NCI-H460 (cell line): ENCODE results near the gene MCC. TPM values are rescaled to one million over a fixed set of nuclear protein-coding genes. Genes with fewer than 3 reads are reported as not detected.

Source experiments
- DNase-seq: peaks from one replicate; pipeline ENCODE4 v3.0.0-alpha.2; 2016; ENCODE audit warnings: low read depth; ENCODE audit errors: extremely low read depth
- total RNA-seq: library from RNA; depleted of rRNA; stranded (reverse); fragments of >200 nt; shearing (Covaris generic); gene quantifications from 2 replicates; pipeline ENCODE4 v1.2.3, GENCODE V29; 2014

MCC gene
- total RNA-seq, 1 experiment from 2014 or later: 19.5 TPM

DNA sequence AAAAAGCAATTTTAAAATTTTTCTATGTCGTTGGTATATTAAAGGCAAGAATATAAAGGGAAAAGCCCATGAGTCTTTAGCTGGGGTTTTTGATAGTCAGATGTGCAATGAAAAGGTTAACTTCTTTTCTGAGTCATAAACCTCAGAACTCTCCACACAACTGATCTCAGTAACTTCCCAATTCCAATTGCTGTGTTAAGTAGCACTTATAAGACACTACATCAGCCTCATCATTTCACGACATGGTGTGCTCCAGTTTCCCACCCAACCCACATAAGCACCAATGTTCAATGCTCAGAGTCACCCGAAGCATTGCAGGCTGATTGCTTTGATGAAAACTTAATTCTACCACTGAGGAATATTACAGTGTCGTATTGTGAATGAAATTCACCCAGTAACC, 209.3 kb downstream of the MCC start:
- DNase-seq: no peak

DNA sequence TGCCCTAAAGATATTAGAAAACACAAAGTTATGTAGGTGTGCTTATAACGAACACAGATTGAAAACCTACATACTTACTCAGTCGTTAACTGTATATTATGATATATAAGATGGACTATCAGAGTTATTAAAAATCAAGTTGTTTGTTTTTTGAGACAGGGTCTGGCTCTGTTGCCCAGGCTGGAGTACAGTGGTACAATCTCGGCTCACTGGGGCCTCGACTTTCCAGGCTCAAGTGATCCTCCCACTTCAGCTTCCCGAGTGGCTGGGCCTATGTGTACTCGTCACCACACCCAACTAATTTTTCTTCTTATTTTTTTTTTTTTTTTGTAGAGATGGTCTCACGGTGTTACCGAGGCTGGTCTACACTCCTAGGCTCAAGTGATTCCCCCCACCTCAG, 211.8 kb downstream of the MCC start:
- DNase-seq: no peak

DNA sequence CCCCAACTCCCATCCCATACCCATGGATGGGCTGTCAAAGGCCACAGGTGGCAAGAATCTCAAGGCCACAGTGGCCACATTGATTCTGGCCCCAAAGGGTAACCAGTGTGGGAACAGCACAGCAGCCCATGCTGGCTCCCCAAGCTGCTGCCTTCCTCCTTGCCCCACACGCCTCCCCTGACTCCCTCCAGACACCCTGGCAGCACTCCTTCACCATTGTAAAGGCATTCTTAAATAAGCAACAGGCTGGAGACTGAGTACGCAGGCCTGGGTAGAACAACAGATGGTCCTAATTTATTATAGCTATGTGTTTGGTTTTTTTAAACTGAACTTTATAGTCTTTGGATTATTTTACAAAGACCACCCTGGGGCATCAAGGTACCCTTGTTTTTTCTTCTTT, 212.3 kb downstream of the MCC start:
- no peak for DNase-seq

DNA sequence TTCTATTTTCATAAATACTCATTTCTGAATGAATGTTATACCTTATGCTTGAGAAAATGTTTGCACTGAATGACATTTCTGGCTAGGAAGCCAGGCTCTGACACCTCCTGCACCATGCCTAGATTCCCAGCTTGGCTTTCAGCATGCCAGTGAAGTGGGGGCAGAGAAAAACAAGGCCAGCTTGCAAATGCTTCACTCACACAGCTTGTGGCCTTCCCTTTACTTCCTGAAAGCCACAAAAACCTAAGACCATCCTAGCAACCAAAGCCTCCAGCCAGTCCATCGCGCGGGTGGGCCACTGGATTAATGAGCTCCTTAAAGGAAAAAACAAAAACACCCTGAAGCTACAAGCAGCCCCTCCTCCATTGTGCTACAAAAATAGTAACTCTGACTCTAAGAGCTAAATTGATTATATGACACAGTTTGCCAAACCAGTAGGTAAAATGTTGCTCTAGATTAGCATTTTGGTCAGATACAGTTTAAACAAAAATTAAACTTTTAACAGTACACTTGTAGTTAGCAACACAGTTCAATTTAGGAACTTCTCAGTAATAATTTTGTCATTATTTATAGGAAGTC, 213.3 kb downstream of the MCC start:
- no peak for DNase-seq

DNA sequence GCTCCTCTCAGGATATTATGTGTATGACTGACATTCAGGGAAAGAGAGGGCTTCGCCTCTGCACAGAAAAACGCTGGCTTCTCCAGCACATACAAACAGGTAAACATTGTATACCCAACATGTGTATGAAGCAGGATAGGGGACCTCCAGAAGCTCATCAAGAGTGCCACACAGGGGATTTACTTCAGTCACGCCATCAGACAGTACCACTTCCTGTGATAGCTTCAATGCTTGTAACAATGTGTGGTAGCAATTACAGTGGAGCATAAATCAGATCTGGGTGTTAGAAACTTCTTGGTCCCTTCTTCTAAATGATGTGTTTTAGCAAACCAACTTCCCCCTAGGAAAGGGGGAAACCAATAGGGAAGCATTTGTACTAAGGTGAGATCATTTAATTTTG, 214.3 kb downstream of the MCC start:
- no peak for DNase-seq

DNA sequence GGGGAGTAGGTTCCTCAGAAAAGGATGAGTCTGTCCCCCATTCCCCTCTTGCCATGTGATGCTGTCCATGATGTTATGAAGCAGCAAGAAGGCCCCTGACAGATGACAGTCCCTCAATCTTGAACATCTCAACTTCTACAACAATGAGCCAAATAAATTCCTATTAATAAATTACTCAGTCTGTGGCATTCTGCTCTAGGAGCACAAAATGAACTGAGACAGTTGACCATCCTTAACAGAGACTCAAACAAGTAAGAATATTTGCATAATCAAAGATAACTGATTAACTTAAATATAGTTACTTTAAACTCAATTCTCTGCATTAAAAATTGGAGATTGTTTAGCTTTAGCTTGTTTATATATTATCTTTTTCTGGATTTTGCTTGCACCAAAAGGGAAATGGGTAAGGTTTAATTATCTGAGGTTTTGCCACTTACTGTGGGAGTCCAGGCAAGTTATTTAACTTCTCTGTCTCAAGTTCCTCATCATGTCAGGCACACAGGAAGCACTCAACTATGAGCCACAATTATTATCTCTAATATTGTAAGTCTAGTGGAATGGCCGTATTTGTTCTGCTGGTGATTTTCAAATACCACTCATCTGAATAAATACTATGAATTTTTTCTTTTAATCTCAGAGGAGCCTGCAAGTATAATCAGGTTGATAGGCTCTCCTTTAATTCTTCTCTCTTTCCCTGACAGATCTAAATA, 216.4 kb downstream of the MCC start:
- no peak for DNase-seq

DNA sequence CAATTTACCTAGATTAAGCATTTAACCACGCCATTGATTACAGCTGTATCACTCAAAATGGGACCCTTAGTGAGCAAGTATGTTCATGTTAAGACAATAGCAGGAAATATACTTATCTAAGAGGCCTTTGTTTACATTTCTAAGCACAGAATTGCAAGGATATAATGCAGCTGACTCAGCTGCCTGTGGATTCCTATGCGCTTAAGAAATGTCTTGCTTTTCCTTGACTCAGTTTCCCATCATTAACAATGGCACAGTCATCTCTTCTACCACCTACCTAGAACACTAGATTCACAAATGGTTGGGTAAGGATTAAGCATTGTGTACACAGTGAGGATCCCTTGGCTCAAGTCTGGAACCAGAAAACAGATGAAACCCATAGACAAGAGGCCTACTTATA, 217.2 kb downstream of the MCC start:
- DNase-seq: no peak

DNA sequence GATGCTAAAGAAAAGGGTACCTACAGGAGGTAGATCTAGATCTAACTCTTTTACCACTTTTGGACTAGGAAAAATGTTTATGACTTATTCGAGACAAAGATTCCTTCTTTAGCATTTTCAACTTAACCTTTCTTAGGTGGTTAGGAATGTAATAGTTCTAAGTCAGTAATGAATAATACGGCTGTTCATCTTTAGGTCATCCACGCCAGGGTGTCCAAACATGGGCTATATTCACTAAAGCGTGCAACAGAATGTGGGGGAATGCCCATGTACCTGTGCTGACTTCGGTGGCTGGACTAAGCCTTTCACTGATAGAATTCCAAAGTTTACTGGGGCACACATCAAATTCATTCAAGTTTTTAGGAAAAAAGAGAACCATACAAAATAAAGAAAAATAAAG, 218.2 kb downstream of the MCC start:
- no peak for DNase-seq

DNA sequence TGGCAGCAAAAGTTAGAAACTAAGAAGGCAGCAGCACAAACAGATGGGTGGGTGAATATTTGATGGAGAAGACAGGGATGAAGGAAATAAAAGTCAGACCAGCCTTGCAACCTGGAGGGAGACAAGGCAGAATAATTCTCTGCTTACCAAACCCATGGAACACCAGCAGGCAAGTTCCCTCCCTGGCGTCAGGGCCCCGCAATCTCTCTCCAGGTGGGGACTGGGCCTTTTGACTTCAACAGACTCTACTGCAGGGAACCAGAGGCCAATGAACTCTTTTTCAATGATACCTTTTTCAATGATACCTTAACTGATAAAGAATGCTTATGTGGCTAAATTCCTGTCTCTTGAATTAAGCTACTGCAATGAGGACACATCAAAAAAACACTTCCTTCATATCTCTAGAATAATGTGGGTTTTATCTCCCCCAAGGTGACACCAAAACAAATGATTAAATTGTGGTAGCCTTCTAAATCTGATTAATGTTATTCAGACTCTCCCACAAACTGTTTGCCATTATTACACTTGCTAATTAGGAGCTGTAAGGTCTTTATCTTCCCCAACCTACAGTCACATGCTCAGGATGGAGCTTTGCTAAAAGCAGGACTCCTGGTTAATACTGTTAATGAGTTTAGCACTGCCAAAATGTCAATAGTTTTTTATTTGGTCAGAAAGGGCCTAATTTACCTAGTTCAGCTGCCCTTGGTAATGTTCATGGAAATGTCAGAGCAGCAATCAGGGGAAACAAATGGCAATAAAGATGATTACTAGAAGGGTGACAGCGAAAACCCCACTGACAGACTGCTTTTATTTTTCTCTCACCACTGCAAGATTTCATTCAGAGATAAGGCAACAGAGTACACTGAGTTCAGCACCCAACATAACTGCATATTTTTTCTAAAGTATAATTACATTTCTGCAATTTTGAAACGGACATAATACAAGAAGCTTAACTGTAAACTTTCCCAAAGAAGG, 218.9 kb downstream of the MCC start:
- no peak for DNase-seq

DNA sequence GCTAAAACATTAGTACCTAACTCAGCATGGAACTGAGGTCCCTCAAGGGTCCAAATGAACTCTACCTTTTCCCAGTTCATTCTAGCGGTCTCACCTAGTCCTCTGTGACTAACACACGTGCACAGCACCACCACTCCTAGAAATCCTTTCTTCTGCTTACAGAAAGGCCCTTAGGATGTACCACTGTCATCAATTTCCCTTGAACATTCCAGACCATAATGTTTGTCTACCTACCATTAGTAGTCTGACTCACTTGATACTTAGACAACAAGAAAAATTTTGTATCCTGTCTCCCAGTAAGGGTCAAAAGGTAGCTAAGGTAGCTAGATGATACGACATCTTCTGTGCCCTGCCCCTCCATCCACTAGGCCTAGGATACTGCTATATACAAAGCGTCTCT, 220.0 kb downstream of the MCC start:
- DNase-seq: no peak

DNA sequence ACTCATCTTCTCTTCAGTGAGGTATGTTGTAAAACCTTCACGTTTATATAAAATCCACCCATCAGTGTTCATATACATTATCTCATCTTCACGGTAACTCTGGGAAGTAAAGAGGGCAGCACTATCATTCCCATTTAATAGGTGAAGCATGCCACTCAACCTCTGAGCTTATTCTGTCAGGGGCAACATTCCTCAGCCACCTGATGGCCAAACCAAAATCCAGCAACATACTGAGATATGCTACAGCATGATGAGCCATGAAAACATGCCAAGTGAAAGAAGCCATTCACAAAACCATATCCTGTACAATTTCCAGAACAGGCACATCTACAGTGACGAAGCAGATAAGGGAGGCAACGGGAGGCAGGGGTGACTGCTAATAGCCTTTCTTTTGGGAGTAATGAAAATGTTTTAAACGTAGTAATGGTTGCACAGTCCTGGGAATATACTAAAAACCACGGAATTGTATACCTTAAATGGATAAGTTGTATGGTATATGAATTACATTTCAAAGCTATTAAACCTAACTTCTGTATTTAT, 220.8 kb downstream of the MCC start:
- DNase-seq: no peak

DNA sequence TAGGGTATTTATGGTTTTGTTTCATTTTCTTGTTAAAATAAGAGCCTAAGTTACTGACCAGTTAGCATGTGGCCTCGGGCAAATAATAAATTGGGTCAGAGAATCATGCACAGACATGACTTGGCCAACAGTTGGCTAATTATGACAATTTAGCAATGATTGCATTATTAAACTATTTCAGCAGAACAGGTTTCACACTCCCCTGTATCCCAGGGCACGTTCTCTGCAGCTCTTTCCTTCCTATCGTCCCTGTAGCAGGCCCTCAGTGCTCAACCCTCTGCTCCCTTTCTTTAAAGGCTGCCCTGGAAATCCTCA, 221.4 kb downstream of the MCC start:
- DNase-seq: no peak

DNA sequence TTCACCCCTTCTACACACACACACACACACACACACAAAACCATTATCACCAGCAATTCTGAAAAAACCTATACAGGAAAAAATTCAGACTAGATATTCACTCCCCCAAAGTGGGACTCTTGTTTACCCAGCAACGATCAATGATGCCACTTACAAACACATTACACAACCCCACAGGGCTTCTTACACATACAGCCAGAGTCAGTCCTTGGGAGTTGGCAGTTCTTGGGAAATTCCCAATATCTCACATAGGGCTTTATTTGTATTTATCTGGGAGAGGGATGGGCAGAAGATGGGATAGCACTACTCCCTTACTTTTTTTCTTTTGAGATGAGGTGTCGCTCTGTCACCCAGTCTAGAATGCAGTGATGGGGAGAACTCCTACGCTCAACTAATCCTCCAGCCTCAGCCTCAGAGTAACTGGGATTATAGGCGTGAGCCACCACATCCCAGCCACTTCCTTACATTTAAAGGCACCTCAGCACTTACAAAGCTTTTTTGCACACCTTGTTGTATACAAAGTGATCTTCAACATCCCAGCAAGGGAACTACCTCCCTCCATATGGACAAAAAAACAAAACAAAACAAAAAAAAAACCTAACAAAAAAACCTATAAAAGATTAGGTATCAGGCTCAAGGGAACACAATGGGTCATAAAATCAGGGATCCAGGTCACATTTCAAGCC, 221.9 kb downstream of the MCC start:
- peak; percentile 46 for DNase-seq

DNA sequence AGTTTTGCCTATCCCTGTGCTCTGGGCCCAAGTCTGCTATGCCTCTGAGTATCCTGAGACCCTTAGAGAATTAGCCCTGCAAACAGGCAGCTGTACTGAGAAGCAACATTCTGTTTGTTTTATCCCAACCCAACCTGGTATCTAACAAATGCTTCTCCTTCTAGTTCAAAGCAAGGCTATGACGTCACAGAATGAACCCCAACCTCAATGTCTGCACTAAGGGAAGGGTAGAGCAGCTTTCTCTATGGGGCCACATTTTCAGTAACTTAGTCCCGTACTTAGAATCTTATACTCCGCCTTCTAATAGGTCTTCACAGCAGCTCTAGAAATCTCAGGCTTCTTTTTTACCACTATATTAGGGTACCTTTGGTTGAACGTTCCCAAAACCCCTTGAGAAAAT, 223.1 kb downstream of the MCC start:
- DNase-seq: no peak

DNA sequence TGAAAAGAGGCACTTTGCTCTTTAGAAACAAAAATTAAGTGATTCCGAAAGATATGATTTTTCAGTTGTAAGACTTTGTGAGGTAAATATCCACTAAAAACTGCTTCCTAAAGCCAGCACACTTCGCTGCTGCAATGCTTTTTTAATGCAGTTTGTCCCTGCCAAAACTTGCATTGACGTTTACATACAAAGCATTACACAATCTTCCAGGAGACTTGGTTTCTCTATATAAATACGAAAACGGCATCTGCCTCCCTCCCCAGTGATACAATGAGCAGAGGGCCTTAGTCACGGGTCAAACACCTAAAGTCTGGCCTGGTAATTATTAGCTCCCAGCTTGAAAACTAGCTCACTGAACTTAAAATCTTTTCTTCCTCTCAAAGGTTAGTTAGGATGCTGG, 224.2 kb downstream of the MCC start:
- DNase-seq: peak; percentile 39

DNA sequence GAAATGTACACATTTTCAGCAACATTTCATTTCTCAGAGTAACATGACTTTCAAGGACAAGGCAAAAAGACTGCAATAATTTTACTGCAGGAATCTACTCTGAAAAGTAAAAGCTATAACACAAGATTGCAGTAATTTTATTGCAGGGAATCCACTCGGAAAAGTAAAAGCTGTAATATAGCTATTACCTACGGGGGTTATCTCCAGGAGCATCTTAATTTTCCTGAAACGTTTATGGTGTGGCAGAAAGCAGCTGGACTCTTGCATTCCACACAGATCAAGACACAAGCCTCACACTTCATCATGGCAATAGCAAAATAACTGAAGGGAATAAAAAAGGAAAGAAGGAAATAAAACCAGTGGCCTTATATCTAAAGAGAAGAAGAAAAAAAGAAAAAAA, 224.7 kb downstream of the MCC start:
- DNase-seq: no peak

DNA sequence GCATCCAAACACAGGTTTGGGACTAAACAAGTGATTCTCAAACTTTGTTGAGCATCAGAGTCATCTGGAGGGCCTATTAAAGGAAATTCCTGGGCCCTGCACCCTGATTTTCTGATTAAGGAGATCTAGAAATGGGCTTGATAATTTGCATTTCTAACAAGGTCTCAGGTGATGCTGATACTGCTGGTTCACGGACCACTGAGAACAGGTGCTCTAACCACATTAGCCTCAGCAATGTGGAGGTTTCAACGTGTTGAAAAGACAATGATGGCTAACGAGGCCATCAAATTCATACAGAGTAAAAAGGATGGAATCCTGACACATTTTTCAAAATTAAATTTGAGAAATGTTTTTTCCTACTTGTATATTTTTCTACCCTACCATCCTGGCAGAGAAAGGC, 225.6 kb downstream of the MCC start:
- DNase-seq: no peak

DNA sequence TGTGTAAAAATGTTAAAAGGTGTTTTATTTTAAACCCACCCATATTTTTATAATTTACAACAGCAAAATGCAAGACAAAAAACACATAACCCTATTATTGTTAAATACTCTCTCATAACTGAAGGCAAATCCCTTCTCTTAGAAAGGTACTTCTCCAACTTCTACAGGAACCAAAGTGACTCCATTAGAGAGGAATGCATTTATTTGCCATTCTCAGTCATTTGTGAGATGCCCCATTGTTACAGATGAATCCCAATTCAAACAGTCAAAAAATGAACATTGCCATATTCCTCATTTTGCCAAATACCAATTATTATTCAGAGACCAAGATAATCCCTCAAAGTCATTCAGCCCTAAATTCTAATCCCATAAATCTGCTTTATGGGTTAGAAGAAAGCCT, 229.2 kb downstream of the MCC start:
- no peak for DNase-seq

DNA sequence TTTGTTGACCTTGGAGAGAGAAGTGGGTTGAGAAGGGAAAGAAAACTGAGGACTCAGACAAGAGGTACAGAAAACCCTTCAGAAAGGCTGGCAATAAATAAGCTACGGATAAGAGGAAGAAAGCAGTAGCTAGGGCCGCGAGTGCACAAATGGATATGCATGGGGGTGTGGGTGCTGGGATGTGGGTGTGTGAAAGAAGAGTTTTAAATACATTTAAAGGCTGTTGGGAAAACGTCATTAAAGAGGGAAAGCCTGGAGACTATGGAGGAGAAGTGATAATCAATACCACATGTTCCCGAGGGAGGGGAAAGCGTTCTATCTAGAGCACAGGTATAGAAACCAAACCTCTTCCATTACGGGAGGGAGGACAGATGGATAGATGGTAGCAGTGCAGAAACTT, 230.7 kb downstream of the MCC start:
- DNase-seq: no peak

DNA sequence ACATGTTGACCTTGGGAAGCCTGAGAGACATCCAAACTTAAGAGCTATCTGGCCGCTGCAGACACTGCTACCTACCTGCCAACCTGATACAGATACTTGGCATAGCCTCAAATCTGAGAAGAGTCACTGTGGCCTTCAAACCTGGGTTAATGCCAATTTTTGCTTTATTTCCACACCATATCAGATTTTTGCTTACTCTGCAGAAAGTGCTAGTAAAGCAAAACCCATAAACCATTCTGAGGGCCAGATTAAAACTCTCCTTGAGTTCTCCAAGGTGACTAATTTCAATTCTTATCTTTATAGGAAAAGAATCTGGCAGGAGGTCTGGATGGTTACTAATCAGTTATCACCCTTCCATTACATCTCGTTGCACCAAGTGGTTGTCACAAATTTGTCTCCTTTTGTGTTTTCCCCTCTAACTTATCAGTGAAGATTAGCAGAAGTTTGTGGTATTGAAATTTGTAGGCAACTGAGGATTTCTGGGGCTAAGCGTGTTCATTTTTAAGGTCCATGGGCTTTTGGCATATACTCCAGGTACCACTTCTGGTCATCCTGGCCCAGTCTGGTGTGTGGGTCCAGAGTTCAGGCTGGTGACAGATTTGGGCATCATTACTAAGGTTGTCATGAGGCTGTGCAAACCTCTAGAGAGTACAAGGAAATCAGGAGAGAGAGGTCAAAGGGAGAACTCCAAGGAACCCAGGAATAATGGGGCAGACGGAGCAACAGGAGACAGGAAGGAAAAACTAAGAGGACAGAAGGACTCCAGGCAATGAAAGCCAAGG, 231.4 kb downstream of the MCC start:
- no peak for DNase-seq
